Astrocyte (in vitro differentiated cells and primary cell): Measurements from ENCODE around the gene MZT2A.
"Not testable (repeated sequence)": the region's sequence is repeated elsewhere in the genome, so short reads cannot be mapped to it uniquely, and the experiment has no call there.

Experiments
- EZH2 ChIP-seq: IDR thresholded peaks from 2 replicates; pipeline ENCODE4 v1.6.1; 2012; ENCODE audit warnings: mild to moderate bottlenecking, low read length, inconsistent platforms; ENCODE audit not compliant: insufficient read depth
- TF ChIP-seq, protein P1 (sequence below): IDR thresholded peaks from 2 replicates; pipeline ENCODE4 v1.5.1; 2011; ENCODE audit warnings: low read depth, mild to moderate bottlenecking, inconsistent platforms, low read length, moderate library complexity; ENCODE audit not compliant: insufficient read depth

DNA sequence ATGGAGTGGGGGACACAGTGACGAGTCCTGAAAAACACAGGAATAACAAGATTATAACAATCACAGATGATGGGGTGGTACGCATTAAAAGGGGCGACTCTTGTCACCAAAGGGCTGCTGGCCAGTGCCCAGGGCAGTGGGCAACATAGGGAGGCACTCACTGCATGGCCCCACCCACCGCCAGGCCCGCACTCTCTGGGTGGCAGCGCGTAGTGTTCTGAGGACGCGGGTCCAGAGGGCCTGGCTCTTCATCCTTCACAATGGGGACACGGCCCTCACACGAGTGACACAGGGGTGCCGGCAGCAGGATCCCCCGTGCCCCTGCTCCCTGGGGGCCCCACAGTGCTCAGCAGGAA is 42.1 kb upstream of the MZT2A start:
- TF ChIP-seq, protein P1, sequence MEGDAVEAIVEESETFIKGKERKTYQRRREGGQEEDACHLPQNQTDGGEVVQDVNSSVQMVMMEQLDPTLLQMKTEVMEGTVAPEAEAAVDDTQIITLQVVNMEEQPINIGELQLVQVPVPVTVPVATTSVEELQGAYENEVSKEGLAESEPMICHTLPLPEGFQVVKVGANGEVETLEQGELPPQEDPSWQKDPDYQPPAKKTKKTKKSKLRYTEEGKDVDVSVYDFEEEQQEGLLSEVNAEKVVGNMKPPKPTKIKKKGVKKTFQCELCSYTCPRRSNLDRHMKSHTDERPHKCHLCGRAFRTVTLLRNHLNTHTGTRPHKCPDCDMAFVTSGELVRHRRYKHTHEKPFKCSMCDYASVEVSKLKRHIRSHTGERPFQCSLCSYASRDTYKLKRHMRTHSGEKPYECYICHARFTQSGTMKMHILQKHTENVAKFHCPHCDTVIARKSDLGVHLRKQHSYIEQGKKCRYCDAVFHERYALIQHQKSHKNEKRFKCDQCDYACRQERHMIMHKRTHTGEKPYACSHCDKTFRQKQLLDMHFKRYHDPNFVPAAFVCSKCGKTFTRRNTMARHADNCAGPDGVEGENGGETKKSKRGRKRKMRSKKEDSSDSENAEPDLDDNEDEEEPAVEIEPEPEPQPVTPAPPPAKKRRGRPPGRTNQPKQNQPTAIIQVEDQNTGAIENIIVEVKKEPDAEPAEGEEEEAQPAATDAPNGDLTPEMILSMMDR = not testable (repeated sequence)
- TF ChIP-seq EZH2 = not testable (repeated sequence)
